GM12878 (cell line): ENCODE measurements around the gene DSTYK. TPM values are rescaled to one million over a fixed set of nuclear protein-coding genes. Genes with fewer than 3 reads are reported as not detected.
A peak's percentile ranks its signal among the peaks of the same experiment; 100 is the strongest.

Source experiments
- BCL11A ChIP-seq: IDR thresholded peaks from 2 replicates; pipeline ENCODE4 v1.6.1; 2011; ENCODE audit warnings: low read depth, low read length
- CEBPB ChIP-seq, 2 experiments: fragments of 150-350 bp in 1 of 2; IDR thresholded peaks; 2 replicates each; pipeline ENCODE4 v1.6.1; 2012 to 2014; ENCODE audit warnings: low read depth in 2 of 2, low read length in 2 of 2, borderline replicate concordance in 1 of 2, inconsistent platforms in 1 of 2
- CREM ChIP-seq: IDR thresholded peaks from 2 replicates; pipeline ENCODE4 v1.6.1; 2014; ENCODE audit warnings: antibody characterized with exemption, low read depth
- EGR1 ChIP-seq, 2 experiments: IDR thresholded peaks; 1 replicate in 1 of 2; 2 replicates in 1 of 2; pipeline ENCODE4 v1.6.1; 2011 to 2012; ENCODE audit warnings: low read depth in 2 of 2, low read length in 2 of 2, borderline replicate concordance in 1 of 2, mild to moderate bottlenecking in 1 of 2, moderate library complexity in 1 of 2
- IKZF2 ChIP-seq, 2 experiments: fragments of 450-650 bp; IDR thresholded peaks; 2 replicates each; pipeline ENCODE4 v1.6.1; 2017; ENCODE audit warnings: mild to moderate bottlenecking in 2 of 2, moderate library complexity in 2 of 2
- KAT2A ChIP-seq: conservative IDR thresholded peaks from 2 replicates; pipeline ENCODE4 v1.6.1; 2011; ENCODE audit warnings: low read depth, low read length; ENCODE audit not compliant: control insufficient read depth
- NR2F1 ChIP-seq: fragments of 450-650 bp; conservative IDR thresholded peaks from 2 replicates; pipeline ENCODE4 v1.6.1; 2017; ENCODE audit warnings: mild to moderate bottlenecking
- PAX5 ChIP-seq: IDR thresholded peaks from 2 replicates; pipeline ENCODE4 v1.6.1; 2011; ENCODE audit warnings: low read depth, low read length, borderline replicate concordance
- RUNX3 ChIP-seq: IDR thresholded peaks from 2 replicates; pipeline ENCODE4 v1.6.1; 2012; ENCODE audit warnings: low read length, inconsistent platforms
- TCF3 ChIP-seq: IDR thresholded peaks from 2 replicates; pipeline ENCODE4 v1.6.1; 2012; ENCODE audit warnings: low read depth, mild to moderate bottlenecking, low read length, borderline replicate concordance; ENCODE audit not compliant: insufficient read depth
- WRNIP1 ChIP-seq: IDR thresholded peaks from 2 replicates; pipeline ENCODE4 v1.6.1; 2011; ENCODE audit warnings: low read depth, low read length, improper control_type of control experiment, borderline replicate concordance
- ZSCAN29 ChIP-seq: fragments of 450-650 bp; IDR thresholded peaks from 2 replicates; pipeline ENCODE4 v1.6.1; 2017; ENCODE audit warnings: mild to moderate bottlenecking, moderate library complexity
- polyA plus RNA-seq, 11 experiments: library from polyadenylated mRNA; depleted of rRNA in 4 of 11; unstranded in 6 of 11; stranded (reverse) in 5 of 11; fragments of >200 nt; fragmentation: Nextera tagmentation in 4 of 11; fragmentation: Illumina TruSeq in 1 of 11; extraction: Ambion mirVana in 4 of 11; extraction: Trizol in 1 of 11; gene quantifications; 1 replicate in 1 of 11; 2 replicates in 10 of 11; pipeline versions ENCODE4 v1.2.1 to v1.2.3, GENCODE V29; 2011 to 2016; ENCODE audit warnings: inconsistent platforms in 2 of 11, missing spikeins in 2 of 11, low read depth in 1 of 11
- total RNA-seq, 4 experiments: library from RNA; depleted of rRNA in 3 of 4; stranded (reverse); fragments of >200 nt in 3 of 4; fragmentation: Illumina TruSeq in 1 of 4; extraction: Trizol in 1 of 4; gene quantifications; 2 replicates each; pipeline versions ENCODE4 v1.2.1 to v1.2.3, GENCODE V29; 2013 to 2021
- TF ChIP-seq, protein P1 (sequence below): fragments of 450-650 bp; IDR thresholded peaks from 2 replicates; pipeline ENCODE4 v1.6.1; 2018; ENCODE audit warnings: borderline replicate concordance, mild to moderate bottlenecking; ENCODE audit not compliant: partially characterized antibody
- TF ChIP-seq, protein P2 (sequence below): IDR thresholded peaks from 2 replicates; pipeline ENCODE4 v1.6.1; 2011; ENCODE audit warnings: low read depth, low read length, improper control_type of control experiment, borderline replicate concordance
- TF ChIP-seq, protein P3 (sequence below): fragments of 450-650 bp; IDR thresholded peaks from 2 replicates; pipeline ENCODE4 v1.6.1; 2017; ENCODE audit warnings: borderline replicate concordance
- TF ChIP-seq, protein P4 (sequence below): fragments of 150-350 bp; IDR thresholded peaks from 2 replicates; pipeline ENCODE4 v1.6.1; 2016; ENCODE audit warnings: low read depth, low read length
- TF ChIP-seq, protein P5 (sequence below): IDR thresholded peaks from 2 replicates; pipeline ENCODE4 v1.6.1; 2012; ENCODE audit warnings: mild to moderate bottlenecking, low read depth, low read length

DSTYK gene
- total and polyA plus RNA-seq, 10 of the 15 experiments (the other 5 are each of a cell fraction or from before 2014, with no cell fraction given) = 2.7 to 5.5 (median 3.6) TPM

DNA sequence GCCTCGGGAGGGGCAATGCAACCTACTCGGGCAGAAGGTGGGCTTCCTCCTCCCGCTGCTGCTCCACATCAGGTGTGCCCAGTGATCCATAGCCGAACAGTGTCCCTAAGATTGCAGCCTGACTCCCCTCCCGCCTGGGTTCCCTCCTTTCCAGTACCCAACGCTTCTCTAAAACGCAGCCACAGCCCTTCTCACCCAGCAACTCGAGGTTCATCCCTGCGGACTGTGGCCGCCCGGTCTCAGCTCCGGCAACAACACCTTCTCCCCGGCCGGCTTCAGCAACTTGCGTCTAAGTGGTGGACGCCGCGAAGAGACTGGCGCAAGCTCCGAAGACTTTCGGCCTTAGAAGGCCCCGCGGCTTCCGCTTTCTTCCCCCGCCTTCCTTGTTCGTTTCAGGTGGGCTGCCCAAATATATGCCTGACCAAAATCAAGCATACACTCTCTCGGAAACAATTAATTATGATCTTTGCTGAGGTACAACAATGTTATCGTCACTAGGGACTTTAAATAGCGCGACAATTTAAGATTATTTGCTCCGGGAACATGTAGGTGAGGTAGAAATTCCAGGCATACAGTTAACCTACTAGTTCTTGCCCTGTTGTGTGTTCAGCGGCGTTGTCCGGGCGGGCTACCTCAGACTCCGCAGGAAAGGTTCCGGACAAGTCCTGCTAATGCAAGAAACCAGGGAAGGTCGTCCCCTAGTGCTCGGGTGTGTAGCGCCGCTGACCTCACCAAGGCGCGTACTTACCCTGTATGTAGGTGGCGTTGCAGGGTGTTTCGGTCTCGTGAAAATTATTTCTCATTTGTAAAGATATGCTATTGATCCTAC, 89.6 kb downstream of the DSTYK start, which contains the start of gene RBBP5 (continued):
- TF ChIP-seq EGR1 (IDR thresholded peaks at IDR 0.05; ENCODE audit: borderline replicate concordance in 1 of 2, low read depth in 2 of 2, low read length in 2 of 2) (peak in 1 of 2 experiments; percentile 68; a peak in 1 of 3 replicates), BCL11A (peak; percentile 69), WRNIP1 (peak; percentile 100), CREM (peak; percentile 96), RUNX3 (peak; percentile 91), KAT2A (no peak), ZSCAN29 (peak; percentile 90), PAX5 (peak; percentile 68; the same call in 1 of the 2 replicates), TCF3 (peak; percentile 71; the same call in 1 of the 2 replicates), IKZF2 (IDR thresholded peaks at IDR 0.05) (peak; percentile 79 to 92), CEBPB (IDR thresholded peaks at IDR 0.05; ENCODE audit: borderline replicate concordance in 1 of 2, low read depth in 2 of 2, low read length in 2 of 2) (no peak), NR2F1 (peak; percentile 90)
- TF ChIP-seq, protein P1, sequence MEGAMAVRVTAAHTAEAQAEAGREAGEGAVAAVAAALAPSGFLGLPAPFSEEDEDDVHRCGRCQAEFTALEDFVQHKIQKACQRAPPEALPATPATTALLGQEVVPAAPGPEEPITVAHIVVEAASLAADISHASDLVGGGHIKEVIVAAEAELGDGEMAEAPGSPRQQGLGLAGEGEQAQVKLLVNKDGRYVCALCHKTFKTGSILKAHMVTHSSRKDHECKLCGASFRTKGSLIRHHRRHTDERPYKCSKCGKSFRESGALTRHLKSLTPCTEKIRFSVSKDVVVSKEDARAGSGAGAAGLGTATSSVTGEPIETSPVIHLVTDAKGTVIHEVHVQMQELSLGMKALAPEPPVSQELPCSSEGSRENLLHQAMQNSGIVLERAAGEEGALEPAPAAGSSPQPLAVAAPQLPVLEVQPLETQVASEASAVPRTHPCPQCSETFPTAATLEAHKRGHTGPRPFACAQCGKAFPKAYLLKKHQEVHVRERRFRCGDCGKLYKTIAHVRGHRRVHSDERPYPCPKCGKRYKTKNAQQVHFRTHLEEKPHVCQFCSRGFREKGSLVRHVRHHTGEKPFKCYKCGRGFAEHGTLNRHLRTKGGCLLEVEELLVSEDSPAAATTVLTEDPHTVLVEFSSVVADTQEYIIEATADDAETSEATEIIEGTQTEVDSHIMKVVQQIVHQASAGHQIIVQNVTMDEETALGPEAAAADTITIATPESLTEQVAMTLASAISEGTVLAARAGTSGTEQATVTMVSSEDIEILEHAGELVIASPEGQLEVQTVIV = peak; percentile 88
- TF ChIP-seq, protein P2, sequence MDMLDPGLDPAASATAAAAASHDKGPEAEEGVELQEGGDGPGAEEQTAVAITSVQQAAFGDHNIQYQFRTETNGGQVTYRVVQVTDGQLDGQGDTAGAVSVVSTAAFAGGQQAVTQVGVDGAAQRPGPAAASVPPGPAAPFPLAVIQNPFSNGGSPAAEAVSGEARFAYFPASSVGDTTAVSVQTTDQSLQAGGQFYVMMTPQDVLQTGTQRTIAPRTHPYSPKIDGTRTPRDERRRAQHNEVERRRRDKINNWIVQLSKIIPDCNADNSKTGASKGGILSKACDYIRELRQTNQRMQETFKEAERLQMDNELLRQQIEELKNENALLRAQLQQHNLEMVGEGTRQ = no peak
- TF ChIP-seq, protein P3, sequence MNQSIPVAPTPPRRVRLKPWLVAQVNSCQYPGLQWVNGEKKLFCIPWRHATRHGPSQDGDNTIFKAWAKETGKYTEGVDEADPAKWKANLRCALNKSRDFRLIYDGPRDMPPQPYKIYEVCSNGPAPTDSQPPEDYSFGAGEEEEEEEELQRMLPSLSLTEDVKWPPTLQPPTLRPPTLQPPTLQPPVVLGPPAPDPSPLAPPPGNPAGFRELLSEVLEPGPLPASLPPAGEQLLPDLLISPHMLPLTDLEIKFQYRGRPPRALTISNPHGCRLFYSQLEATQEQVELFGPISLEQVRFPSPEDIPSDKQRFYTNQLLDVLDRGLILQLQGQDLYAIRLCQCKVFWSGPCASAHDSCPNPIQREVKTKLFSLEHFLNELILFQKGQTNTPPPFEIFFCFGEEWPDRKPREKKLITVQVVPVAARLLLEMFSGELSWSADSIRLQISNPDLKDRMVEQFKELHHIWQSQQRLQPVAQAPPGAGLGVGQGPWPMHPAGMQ = peak; percentile 99
- TF ChIP-seq, protein P4, sequence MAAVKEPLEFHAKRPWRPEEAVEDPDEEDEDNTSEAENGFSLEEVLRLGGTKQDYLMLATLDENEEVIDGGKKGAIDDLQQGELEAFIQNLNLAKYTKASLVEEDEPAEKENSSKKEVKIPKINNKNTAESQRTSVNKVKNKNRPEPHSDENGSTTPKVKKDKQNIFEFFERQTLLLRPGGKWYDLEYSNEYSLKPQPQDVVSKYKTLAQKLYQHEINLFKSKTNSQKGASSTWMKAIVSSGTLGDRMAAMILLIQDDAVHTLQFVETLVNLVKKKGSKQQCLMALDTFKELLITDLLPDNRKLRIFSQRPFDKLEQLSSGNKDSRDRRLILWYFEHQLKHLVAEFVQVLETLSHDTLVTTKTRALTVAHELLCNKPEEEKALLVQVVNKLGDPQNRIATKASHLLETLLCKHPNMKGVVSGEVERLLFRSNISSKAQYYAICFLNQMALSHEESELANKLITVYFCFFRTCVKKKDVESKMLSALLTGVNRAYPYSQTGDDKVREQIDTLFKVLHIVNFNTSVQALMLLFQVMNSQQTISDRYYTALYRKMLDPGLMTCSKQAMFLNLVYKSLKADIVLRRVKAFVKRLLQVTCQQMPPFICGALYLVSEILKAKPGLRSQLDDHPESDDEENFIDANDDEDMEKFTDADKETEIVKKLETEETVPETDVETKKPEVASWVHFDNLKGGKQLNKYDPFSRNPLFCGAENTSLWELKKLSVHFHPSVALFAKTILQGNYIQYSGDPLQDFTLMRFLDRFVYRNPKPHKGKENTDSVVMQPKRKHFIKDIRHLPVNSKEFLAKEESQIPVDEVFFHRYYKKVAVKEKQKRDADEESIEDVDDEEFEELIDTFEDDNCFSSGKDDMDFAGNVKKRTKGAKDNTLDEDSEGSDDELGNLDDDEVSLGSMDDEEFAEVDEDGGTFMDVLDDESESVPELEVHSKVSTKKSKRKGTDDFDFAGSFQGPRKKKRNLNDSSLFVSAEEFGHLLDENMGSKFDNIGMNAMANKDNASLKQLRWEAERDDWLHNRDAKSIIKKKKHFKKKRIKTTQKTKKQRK = no peak; the same call in 1 of the 2 replicates
- TF ChIP-seq, protein P5, sequence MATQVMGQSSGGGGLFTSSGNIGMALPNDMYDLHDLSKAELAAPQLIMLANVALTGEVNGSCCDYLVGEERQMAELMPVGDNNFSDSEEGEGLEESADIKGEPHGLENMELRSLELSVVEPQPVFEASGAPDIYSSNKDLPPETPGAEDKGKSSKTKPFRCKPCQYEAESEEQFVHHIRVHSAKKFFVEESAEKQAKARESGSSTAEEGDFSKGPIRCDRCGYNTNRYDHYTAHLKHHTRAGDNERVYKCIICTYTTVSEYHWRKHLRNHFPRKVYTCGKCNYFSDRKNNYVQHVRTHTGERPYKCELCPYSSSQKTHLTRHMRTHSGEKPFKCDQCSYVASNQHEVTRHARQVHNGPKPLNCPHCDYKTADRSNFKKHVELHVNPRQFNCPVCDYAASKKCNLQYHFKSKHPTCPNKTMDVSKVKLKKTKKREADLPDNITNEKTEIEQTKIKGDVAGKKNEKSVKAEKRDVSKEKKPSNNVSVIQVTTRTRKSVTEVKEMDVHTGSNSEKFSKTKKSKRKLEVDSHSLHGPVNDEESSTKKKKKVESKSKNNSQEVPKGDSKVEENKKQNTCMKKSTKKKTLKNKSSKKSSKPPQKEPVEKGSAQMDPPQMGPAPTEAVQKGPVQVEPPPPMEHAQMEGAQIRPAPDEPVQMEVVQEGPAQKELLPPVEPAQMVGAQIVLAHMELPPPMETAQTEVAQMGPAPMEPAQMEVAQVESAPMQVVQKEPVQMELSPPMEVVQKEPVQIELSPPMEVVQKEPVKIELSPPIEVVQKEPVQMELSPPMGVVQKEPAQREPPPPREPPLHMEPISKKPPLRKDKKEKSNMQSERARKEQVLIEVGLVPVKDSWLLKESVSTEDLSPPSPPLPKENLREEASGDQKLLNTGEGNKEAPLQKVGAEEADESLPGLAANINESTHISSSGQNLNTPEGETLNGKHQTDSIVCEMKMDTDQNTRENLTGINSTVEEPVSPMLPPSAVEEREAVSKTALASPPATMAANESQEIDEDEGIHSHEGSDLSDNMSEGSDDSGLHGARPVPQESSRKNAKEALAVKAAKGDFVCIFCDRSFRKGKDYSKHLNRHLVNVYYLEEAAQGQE = no peak
